Gastrocnemius medialis (tissue), 4 donors: Measurements from ENCODE around the gene HHLA2. TPM values are rescaled to one million over a fixed set of nuclear protein-coding genes. Genes with fewer than 3 reads are reported as not detected.

ENCODE experiments used
- ATAC-seq, 2 donors: fragments of 150-250 bp; one replicate each; pipeline ENCODE4 v1.9.1; 2016
- DNase-seq, 2 donors: peaks; one replicate each; pipeline ENCODE4 v3.0.0-alpha.2; 2019
- H3K27ac ChIP-seq, 4 donors: fragments of 200-600 bp; sonication (generic); 1 replicate in 1 of 4; 2 replicates in 3 of 4; pipeline ENCODE4 v1.5.1; 2016 to 2018; ENCODE audit warnings: mild to moderate bottlenecking in 2 of 4, moderate library complexity in 1 of 4
- H3K27me3 ChIP-seq, 3 donors: fragments of 200-600 bp; sonication (generic) in 2 of 3; 1 replicate in 1 of 3; 2 replicates in 2 of 3; pipeline versions ENCODE4 v1.5.1 to v1.6.0; 2016 to 2019; ENCODE audit warnings: mild to moderate bottlenecking in 1 of 3, moderate library complexity in 1 of 3
- H3K36me3 ChIP-seq, 2 donors: fragments of 200-600 bp; sonication (generic) in 1 of 2; one replicate each; pipeline ENCODE4 v1.5.1; 2017 to 2018
- H3K4me1 ChIP-seq, 2 donors: fragments of 200-600 bp; sonication (generic) in 1 of 2; one replicate each; pipeline ENCODE4 v1.5.1; 2016 to 2017; ENCODE audit warnings: mild to moderate bottlenecking in 2 of 2
- H3K4me3 ChIP-seq, 4 donors: fragments of 200-600 bp; sonication (generic) in 3 of 4; 1 replicate in 1 of 4; 2 replicates in 3 of 4; pipeline ENCODE4 v1.5.1; 2016 to 2019; ENCODE audit warnings: mild to moderate bottlenecking in 2 of 4
- H3K9me3 ChIP-seq, 3 donors: fragments of 200-600 bp; sonication (generic) in 2 of 3; 1 replicate in 1 of 3; 2 replicates in 2 of 3; pipeline ENCODE4 v1.5.1; 2016 to 2019
- CTCF ChIP-seq, 5 experiments: fragments of 450-650 bp in 3 of 5; fragments of 200-600 bp in 2 of 5; sonication (generic) in 2 of 5; IDR thresholded peaks in 4 of 5; conservative IDR thresholded peaks in 1 of 5; 1 replicate in 4 of 5; 2 replicates in 1 of 5; pipeline ENCODE4 v1.5.1; 2016 to 2019; ENCODE audit warnings: antibody characterized with exemption in 5 of 5, mild to moderate bottlenecking in 3 of 5, moderate library complexity in 3 of 5
- POLR2A ChIP-seq, 2 donors: fragments of 450-650 bp; IDR thresholded peaks; one replicate each; pipeline ENCODE4 v1.6.1; 2017; ENCODE audit warnings: antibody characterized with exemption in 2 of 2, mild to moderate bottlenecking in 2 of 2, moderate library complexity in 2 of 2
- in situ Hi-C, 4 donors: fragments of 200-750 bp; cut with MboI; loops; one replicate each; pipeline versions ENCODE4 v1.15.0 to v1.8.0; 2017; ENCODE audit warnings: low sequenced_read_pairs in 4 of 4
- intact Hi-C: fragments of 100-400 bp; cut with DNase I; formaldehyde crosslinking; loops from one replicate; pipeline ENCODE4 v1.15.1; 2023; ENCODE audit warnings: low total_unique reads
- total RNA-seq, 4 donors: library from RNA; depleted of rRNA; stranded (reverse); fragments of >200 nt; gene quantifications; one replicate each; pipeline versions ENCODE4 v1.1.0 to v1.2.3, GENCODE V29; 2016

HHLA2 gene
- total RNA-seq, 4 donors from 2014 or later: 0.49 TPM; not detected in 3

DNA sequence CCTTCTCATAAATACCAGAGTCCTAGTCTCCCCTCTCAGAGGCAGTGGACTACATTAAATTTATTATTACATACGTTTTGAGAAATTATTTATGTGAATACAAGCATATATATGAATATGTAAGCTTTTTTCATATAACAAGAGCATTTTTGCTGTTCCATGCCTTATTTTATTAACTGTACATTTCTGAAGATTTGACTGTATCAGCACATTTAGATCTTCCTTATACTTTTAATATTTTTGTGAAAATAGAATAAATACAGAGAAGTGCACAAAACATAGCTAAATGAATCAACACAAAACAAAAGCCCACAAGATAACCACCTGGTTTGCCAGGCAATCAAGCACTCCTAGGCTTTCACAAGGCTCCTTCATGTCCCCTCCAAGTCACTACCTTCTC, 27.8 kb downstream of the HHLA2 start:
- no peak for TF ChIP-seq POLR2A (IDR thresholded peaks at IDR 0.05)
- TF ChIP-seq CTCF (IDR thresholded peaks at IDR 0.05 in 4 of 5, conservative IDR thresholded peaks at IDR 0.05 in 1 of 5): no peak
- Histone ChIP-seq H3K36me3 (no peaks in the 10 kb centered on the region), H3K27me3 (no peaks in the 10 kb centered on the region), H3K4me3 (no peak overlapping the region), H3K4me1 (peaks cover 0 to 4% of the 10 kb centered on the region in 2 donors), H3K27ac (no peak overlapping the region), H3K9me3 (no peaks in the 10 kb centered on the region)
- in situ Hi-C loops (no loop called here), intact Hi-C loops (no loop called here)
- DNase-seq (no peak), ATAC-seq (no peak)

GRCh38 chr3:108327168-108327567, 30.8 kb downstream of the HHLA2 start:
- peaks cover 0 to 6% of the 10 kb centered on the region in 2 donors for H3K4me1 ChIP-seq
- no peak for ATAC-seq
- H3K36me3 ChIP-seq: no peaks in the 10 kb centered on the region
- intact Hi-C loops: no loop called here
- no peaks in the 10 kb centered on the region for H3K9me3 ChIP-seq
- no peaks in the 10 kb centered on the region for H3K27me3 ChIP-seq
- DNase-seq: no peak
- TF ChIP-seq POLR2A (IDR thresholded peaks at IDR 0.05) (no peak), CTCF (IDR thresholded peaks at IDR 0.05 in 4 of 5, conservative IDR thresholded peaks at IDR 0.05 in 1 of 5) (no peak)
- no peak overlapping the region for H3K27ac ChIP-seq
- in situ Hi-C loops: no loop called here
- H3K4me3 ChIP-seq: no peak overlapping the region

- intact Hi-C loops: no loop called here
- ATAC-seq (no peak), DNase-seq (no peak)
- H3K27me3 ChIP-seq: no peaks in the 10 kb centered on the region
- peaks cover 0 to 6% of the 10 kb centered on the region in 2 donors for H3K4me1 ChIP-seq
- no peak overlapping the region for H3K4me3 ChIP-seq
- no peaks in the 10 kb centered on the region for H3K9me3 ChIP-seq
- in situ Hi-C loops: no loop called here
- TF ChIP-seq POLR2A (IDR thresholded peaks at IDR 0.05) (no peak), CTCF (IDR thresholded peaks at IDR 0.05 in 4 of 5, conservative IDR thresholded peaks at IDR 0.05 in 1 of 5) (no peak)
- no peaks in the 10 kb centered on the region for H3K36me3 ChIP-seq
- no peak overlapping the region for H3K27ac ChIP-seq
These were observed 32.6 kb downstream of the HHLA2 start for GRCh38 chr3:108328821-108329486.

DNA sequence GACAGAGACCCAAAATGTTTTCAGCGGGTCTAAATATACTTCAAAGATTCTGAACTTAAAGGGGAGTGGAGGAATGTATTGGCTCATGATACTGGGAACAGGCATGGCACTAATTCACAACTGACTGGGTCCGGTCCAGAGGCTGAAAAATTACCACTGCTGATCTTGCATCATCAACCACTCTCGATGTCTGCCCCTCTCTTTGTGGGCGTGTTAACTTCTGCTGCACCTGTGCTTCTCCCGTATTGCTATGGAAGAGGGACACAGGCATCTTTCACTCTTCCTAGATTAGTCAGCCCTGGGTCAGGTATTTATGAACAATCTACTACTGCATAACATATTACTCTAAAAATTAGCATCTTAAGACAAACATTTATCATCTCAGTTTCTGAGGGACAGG, 33.2 kb downstream of the HHLA2 start:
- no peak overlapping the region for H3K27ac ChIP-seq
- H3K4me3 ChIP-seq: no peak overlapping the region
- intact Hi-C loops: no loop called here
- DNase-seq (no peak), ATAC-seq (no peak)
- in situ Hi-C loops: no loop called here
- peaks cover 0 to 6% of the 10 kb centered on the region in 2 donors for H3K4me1 ChIP-seq
- TF ChIP-seq CTCF (IDR thresholded peaks at IDR 0.05 in 4 of 5, conservative IDR thresholded peaks at IDR 0.05 in 1 of 5) (no peak), POLR2A (IDR thresholded peaks at IDR 0.05) (no peak)
- no peaks in the 10 kb centered on the region for H3K27me3 ChIP-seq
- no peaks in the 10 kb centered on the region for H3K36me3 ChIP-seq
- H3K9me3 ChIP-seq: no peaks in the 10 kb centered on the region

- Histone ChIP-seq H3K9me3 (no peaks in the 10 kb centered on the region), H3K4me3 (no peak overlapping the region), H3K27me3 (no peaks in the 10 kb centered on the region), H3K27ac (no peak overlapping the region), H3K36me3 (no peaks in the 10 kb centered on the region), H3K4me1 (peaks cover 0 to 6% of the 10 kb centered on the region in 2 donors)
- no peak for DNase-seq
- in situ Hi-C loops: no loop called here
- no peak for ATAC-seq
- intact Hi-C loops: no loop called here
- TF ChIP-seq POLR2A (IDR thresholded peaks at IDR 0.05): no peak
These were observed 33.6 kb downstream of the HHLA2 start for GRCh38 chr3:108329947-108330346.
